KMS-11 (cell line): ENCODE data around the gene LUZP2.

ENCODE experiments used
- H2AFZ ChIP-seq: fragments of 200-600 bp; sonication (generic); 2 replicates; pipeline ENCODE4 v1.6.1; 2016; ENCODE audit warnings: antibody characterized with exemption, mixed run types, low read depth
- H3K27ac ChIP-seq: fragments of 200-600 bp; sonication (generic); 2 replicates; pipeline ENCODE4 v1.6.1; 2016; ENCODE audit warnings: mild to moderate bottlenecking, mixed run types
- H3K27me3 ChIP-seq: fragments of 200-600 bp; sonication (generic); 2 replicates; pipeline ENCODE4 v1.6.1; 2017; ENCODE audit warnings: mild to moderate bottlenecking, low read depth, mixed run types, moderate library complexity; ENCODE audit not compliant: insufficient read depth
- H3K36me3 ChIP-seq: fragments of 200-600 bp; sonication (generic); 2 replicates; pipeline ENCODE4 v1.6.1; 2017; ENCODE audit warnings: mild to moderate bottlenecking, mixed run types; ENCODE audit not compliant: insufficient read depth
- H3K4me1 ChIP-seq: fragments of 200-600 bp; sonication (generic); 2 replicates; pipeline ENCODE4 v1.6.1; 2016; ENCODE audit warnings: mild to moderate bottlenecking, low read depth, mixed run types; ENCODE audit not compliant: poor library complexity, severe bottlenecking
- H3K4me2 ChIP-seq: fragments of 200-600 bp; sonication (generic); 2 replicates; pipeline ENCODE4 v1.7.0; 2016; ENCODE audit warnings: mild to moderate bottlenecking, mixed run types
- H3K4me3 ChIP-seq: fragments of 200-600 bp; sonication (generic); IDR thresholded peaks from 2 replicates; pipeline ENCODE4 v1.6.1; 2017; ENCODE audit warnings: low read depth, low read length, mixed read lengths; ENCODE audit not compliant: insufficient read depth
- H3K79me2 ChIP-seq: fragments of 200-600 bp; sonication (generic); 2 replicates; pipeline ENCODE4 v1.6.1; 2016; ENCODE audit warnings: low read depth, mixed run types; ENCODE audit not compliant: insufficient read depth
- H3K9ac ChIP-seq: fragments of 200-600 bp; sonication (generic); 2 replicates; pipeline ENCODE4 v1.6.1; 2016; ENCODE audit warnings: mild to moderate bottlenecking, mixed run types
- H4K20me1 ChIP-seq: fragments of 200-600 bp; sonication (generic); 2 replicates; pipeline ENCODE4 v1.6.1; 2016; ENCODE audit warnings: mild to moderate bottlenecking, mixed run types; ENCODE audit not compliant: insufficient read depth
- TF ChIP-seq, protein P1 (sequence below): fragments of 200-600 bp; sonication (generic); conservative IDR thresholded peaks from 2 replicates; pipeline ENCODE4 v1.6.1; 2017; ENCODE audit warnings: low read depth, mild to moderate bottlenecking, antibody characterized with exemption, low read length, moderate library complexity, mixed read lengths

Gene LUZP2

GRCh38 chr11:24872186-24872585, 375.3 kb downstream of the LUZP2 start:
- Histone ChIP-seq H3K4me1 (peaks cover 30% of the 10 kb centered on the region), H3K27me3 (no peaks in the 10 kb centered on the region), H4K20me1 (no peaks in the 10 kb centered on the region), H3K79me2 (no peaks in the 10 kb centered on the region), H3K4me2 (no peak overlapping the region), H3K36me3 (no peaks in the 10 kb centered on the region), H3K27ac (no peak overlapping the region), H2AFZ (no peak overlapping the region), H3K9ac (no peak overlapping the region), H3K4me3 (no peak overlapping the region)
- TF ChIP-seq, protein P1, sequence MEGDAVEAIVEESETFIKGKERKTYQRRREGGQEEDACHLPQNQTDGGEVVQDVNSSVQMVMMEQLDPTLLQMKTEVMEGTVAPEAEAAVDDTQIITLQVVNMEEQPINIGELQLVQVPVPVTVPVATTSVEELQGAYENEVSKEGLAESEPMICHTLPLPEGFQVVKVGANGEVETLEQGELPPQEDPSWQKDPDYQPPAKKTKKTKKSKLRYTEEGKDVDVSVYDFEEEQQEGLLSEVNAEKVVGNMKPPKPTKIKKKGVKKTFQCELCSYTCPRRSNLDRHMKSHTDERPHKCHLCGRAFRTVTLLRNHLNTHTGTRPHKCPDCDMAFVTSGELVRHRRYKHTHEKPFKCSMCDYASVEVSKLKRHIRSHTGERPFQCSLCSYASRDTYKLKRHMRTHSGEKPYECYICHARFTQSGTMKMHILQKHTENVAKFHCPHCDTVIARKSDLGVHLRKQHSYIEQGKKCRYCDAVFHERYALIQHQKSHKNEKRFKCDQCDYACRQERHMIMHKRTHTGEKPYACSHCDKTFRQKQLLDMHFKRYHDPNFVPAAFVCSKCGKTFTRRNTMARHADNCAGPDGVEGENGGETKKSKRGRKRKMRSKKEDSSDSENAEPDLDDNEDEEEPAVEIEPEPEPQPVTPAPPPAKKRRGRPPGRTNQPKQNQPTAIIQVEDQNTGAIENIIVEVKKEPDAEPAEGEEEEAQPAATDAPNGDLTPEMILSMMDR, result no peak

DNA sequence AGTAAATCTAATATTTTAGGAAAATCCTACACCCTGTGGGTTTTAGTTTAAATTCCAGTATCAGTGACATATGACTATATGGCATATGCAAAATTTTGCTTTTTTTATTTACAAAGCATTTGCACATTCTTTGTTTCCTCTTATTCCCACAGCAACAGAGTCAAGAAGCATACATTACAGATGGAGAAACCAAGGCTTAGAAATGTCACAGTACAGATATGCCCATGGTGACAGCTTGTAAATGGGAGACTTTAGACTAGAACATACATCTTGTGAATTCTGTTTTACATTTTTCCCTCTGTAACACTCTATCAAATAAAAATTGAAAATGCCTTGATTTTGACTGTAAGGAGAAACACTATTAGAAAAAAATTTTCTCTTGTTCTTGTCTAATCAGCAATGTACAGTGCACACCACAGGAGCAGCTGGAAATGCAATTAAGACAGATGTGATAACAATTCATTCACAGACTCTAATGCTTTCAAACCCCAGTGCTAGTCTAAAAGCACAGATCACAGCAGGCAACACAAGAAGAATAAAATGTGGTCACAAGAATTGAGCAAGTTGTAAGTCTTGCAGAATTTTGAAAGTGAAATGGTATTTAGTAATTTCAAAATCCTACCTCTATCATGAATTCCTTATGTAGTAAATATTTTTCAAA, 375.9 kb downstream of the LUZP2 start:
- Histone ChIP-seq H3K27ac (no peak overlapping the region), H3K9ac (no peak overlapping the region), H3K36me3 (no peaks in the 10 kb centered on the region), H3K4me2 (no peak overlapping the region), H3K27me3 (no peaks in the 10 kb centered on the region), H3K79me2 (no peaks in the 10 kb centered on the region), H4K20me1 (no peaks in the 10 kb centered on the region), H3K4me3 (no peak overlapping the region), H2AFZ (no peak overlapping the region), H3K4me1 (peaks cover 30% of the 10 kb centered on the region)
- TF ChIP-seq, protein P1, result no peak

DNA sequence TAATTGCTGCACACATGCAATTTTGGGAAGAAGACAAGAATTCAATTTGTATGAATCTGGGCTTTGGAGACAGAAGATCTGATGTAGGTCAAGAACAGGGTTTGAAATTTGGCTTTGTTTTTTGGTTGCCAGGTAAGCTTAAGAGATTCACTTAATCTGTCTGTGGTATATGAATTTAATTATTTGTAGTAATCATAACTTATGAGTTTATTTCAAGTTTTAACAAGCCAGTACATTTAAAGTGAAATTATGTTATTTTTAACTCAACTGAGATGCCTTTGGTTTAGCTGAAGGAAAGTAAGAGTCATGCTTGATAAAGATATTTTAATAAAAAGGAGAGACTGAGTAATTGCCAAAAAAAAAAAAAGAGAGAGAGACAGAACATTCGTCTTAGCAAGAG, 384.1 kb downstream of the LUZP2 start:
- no peak overlapping the region for H3K9ac ChIP-seq
- H3K4me2 ChIP-seq, result no peak overlapping the region
- H3K27ac ChIP-seq, result no peak overlapping the region
- H3K27me3 ChIP-seq, result no peaks in the 10 kb centered on the region
- no peaks in the 10 kb centered on the region for H3K36me3 ChIP-seq
- no peak overlapping the region for H3K4me3 ChIP-seq
- no peaks in the 10 kb centered on the region for H4K20me1 ChIP-seq
- no peak overlapping the region for H2AFZ ChIP-seq
- TF ChIP-seq, protein P1, result no peak
- H3K79me2 ChIP-seq, result no peaks in the 10 kb centered on the region
- peaks cover 8% of the 10 kb centered on the region for H3K4me1 ChIP-seq

DNA sequence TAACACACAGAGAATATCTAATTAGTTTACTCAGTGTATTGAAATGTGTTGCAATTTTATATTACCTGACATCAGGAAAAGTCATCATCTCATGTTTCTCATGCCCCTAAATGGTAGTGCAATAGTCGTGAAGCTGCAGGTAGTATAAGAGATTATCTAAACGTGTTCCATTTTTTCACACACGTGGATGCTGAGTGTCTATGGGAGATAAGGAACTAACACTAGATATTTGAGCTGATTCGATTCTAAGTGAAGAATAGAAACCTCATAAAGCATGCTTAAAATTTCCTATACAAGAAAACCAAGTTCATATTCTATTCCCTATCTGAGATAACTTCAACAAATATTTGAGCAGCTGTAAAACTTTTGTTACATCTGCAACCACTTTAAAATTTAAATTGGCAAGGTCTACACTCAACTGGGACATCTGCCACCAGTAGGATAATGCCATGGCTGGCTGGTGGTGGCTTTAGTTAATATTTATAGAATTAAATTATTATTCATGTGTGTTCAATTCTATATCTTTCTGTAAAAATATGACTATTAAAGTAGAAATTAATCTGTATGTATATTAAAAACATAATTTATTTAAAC, 388.8 kb downstream of the LUZP2 start:
- H2AFZ ChIP-seq, result no peak overlapping the region
- no peaks in the 10 kb centered on the region for H3K27me3 ChIP-seq
- no peak overlapping the region for H3K9ac ChIP-seq
- no peaks in the 10 kb centered on the region for H3K79me2 ChIP-seq
- TF ChIP-seq, protein P1, result no peak
- H4K20me1 ChIP-seq, result no peaks in the 10 kb centered on the region
- H3K4me1 ChIP-seq, result peaks cover 2% of the 10 kb centered on the region
- no peak overlapping the region for H3K4me3 ChIP-seq
- H3K36me3 ChIP-seq, result no peaks in the 10 kb centered on the region
- no peak overlapping the region for H3K27ac ChIP-seq
- H3K4me2 ChIP-seq, result no peak overlapping the region
